Stimulated activated CD8-positive, alpha-beta memory T cell treated with anti-CD3 and anti-CD28 coated beads, Interleukin-12 subunit alpha, Interleukin-12 subunit beta, amount 100 ng/mL, for 1 hour (primary cell): Measurements from ENCODE around the gene ID4.

Source experiments
- DNase-seq: peaks from one replicate; pipeline ENCODE4 v3.0.0-alpha.2; 2020; ENCODE audit warnings: low read depth

Gene ID4

GRCh38 chr6:19836799-19837510 lies at the start of gene ID4:
TSS of gene ID4 (plus strand) at chr6:19837370. CDS start at chr6:19837755, 385 bp downstream.
- no peak for DNase-seq

GRCh38 chr6:19788686-19789085 lies 48.5 kb upstream of the ID4 start:
- DNase-seq = no peak

GRCh38 chr6:19789100-19789803 lies 47.9 kb upstream of the ID4 start:
- no peak for DNase-seq

- DNase-seq = no peak
Observed at GRCh38 chr6:19791267-19791666, 45.9 kb upstream of the ID4 start.

- DNase-seq = no peak
Observed at GRCh38 chr6:19795211-19795610, 42.0 kb upstream of the ID4 start.

- no peak for DNase-seq
Observed at GRCh38 chr6:19796452-19796851, 40.7 kb upstream of the ID4 start.

GRCh38 chr6:19798362-19798761 lies 38.8 kb upstream of the ID4 start:
- DNase-seq = no peak

- no peak for DNase-seq
Observed at GRCh38 chr6:19802656-19803055, 34.5 kb upstream of the ID4 start.

GRCh38 chr6:19803331-19804204 lies 33.6 kb upstream of the ID4 start:
- DNase-seq = no peak

GRCh38 chr6:19804205-19805128 lies 32.7 kb upstream of the ID4 start:
- no peak for DNase-seq

- DNase-seq = no peak
Observed at GRCh38 chr6:19805129-19805481, 32.1 kb upstream of the ID4 start.

GRCh38 chr6:19806971-19807396 lies 30.2 kb upstream of the ID4 start:
- no peak for DNase-seq

- DNase-seq = no peak
Observed at GRCh38 chr6:19811397-19812079, 25.6 kb upstream of the ID4 start.

GRCh38 chr6:19812512-19813119 lies 24.6 kb upstream of the ID4 start:
- no peak for DNase-seq

GRCh38 chr6:19818805-19819204 lies 18.4 kb upstream of the ID4 start:
- DNase-seq = no peak

- DNase-seq = no peak
Observed at GRCh38 chr6:19824058-19824807, 12.9 kb upstream of the ID4 start.

- no peak for DNase-seq
Observed at GRCh38 chr6:19827247-19827646, 9.9 kb upstream of the ID4 start.

GRCh38 chr6:19827903-19828302 lies 9.3 kb upstream of the ID4 start:
- DNase-seq = no peak

GRCh38 chr6:19830171-19830570 lies 7.0 kb upstream of the ID4 start:
- no peak for DNase-seq

- no peak for DNase-seq
Observed at GRCh38 chr6:19831358-19831757, 5.8 kb upstream of the ID4 start.
